Fibroblast of the conjunctiva (primary cell): ENCODE measurements around the gene MAB21L4.

Experiments used
- DNase-seq: peaks from one replicate; pipeline ENCODE4 v3.0.0-alpha.2; 2010; ENCODE audit warnings: low read depth

Gene MAB21L4

GRCh38 chr2:240911641-240912265, 15.8 kb upstream of the MAB21L4 start:
- no peak for DNase-seq

GRCh38 chr2:240909216-240909974, 13.4 kb upstream of the MAB21L4 start:
- no peak for DNase-seq

GRCh38 chr2:240906911-240907590, 11.1 kb upstream of the MAB21L4 start:
- DNase-seq = no peak

- no peak for DNase-seq
Measured at GRCh38 chr2:240906141-240906910, 10.4 kb upstream of the MAB21L4 start, which contains the start of gene CROCC2. Gene CROCC2 (plus strand): TSS chr2:240906336. CDS start chr2:240906514, 178 bp downstream.

- DNase-seq = no peak
Measured at GRCh38 chr2:240905176-240905781, 9.3 kb upstream of the MAB21L4 start.

GRCh38 chr2:240904216-240905175, 8.5 kb upstream of the MAB21L4 start:
- DNase-seq = no peak

GRCh38 chr2:240903191-240904060, 7.5 kb upstream of the MAB21L4 start:
- DNase-seq = no peak

- DNase-seq = no peak
Measured at GRCh38 chr2:240902615-240903041, 6.7 kb upstream of the MAB21L4 start.

GRCh38 chr2:240901986-240902614, 6.1 kb upstream of the MAB21L4 start:
- DNase-seq = no peak

GRCh38 chr2:240900141-240900860, 4.3 kb upstream of the MAB21L4 start:
- no peak for DNase-seq

GRCh38 chr2:240899468-240899865, 3.5 kb upstream of the MAB21L4 start:
- no peak for DNase-seq

GRCh38 chr2:240898731-240899467, 2.9 kb upstream of the MAB21L4 start:
- no peak for DNase-seq

- no peak for DNase-seq
Measured at GRCh38 chr2:240898108-240898730, 2.3 kb upstream of the MAB21L4 start.

GRCh38 chr2:240896871-240897692, 1.1 kb upstream of the MAB21L4 start:
- no peak for DNase-seq

GRCh38 chr2:240896394-240896793, 438 bp upstream of the MAB21L4 start:
- no peak for DNase-seq

GRCh38 chr2:240894836-240895558, 959 bp downstream of the MAB21L4 start:
- no peak for DNase-seq
